GM12878 (cell line): ENCODE results near the gene ASAP2. TPM values are rescaled to one million over a fixed set of nuclear protein-coding genes. Genes with fewer than 3 reads are reported as not detected.

Experiments used
- ATAC-seq: fragments of 200-7000 bp; cut with Tn5 transposase; 3 replicates; pipeline ENCODE4 v1.9.1; 2020; ENCODE audit warnings: mild to moderate bottlenecking, moderate library complexity
- BruUV-seq: library from RNA; stranded (reverse); fragments of 400-500 nt; replicated peaks from 2 replicates; lab custom pipeline; 2021; lab: Mats Ljungman, UMichigan
- CTCF ChIA-PET: fragments of 300-600 bp; sonication (Branson Sonifier 250); formaldehyde crosslinking; extraction: SDS; loops from one replicate; lab custom pipeline; 2021; ENCODE audit warnings: inconsistent platforms; lab: Yijun Ruan, JAX
- POLR2A ChIA-PET: fragments of 350-600 bp; formaldehyde crosslinking; extraction: SDS; loops from one replicate; lab custom pipeline; 2021; ENCODE audit warnings: inconsistent platforms; lab: Charles Lee
- RAD21 ChIA-PET: fragments of 300-600 bp; sonication (Branson Sonifier 250); formaldehyde crosslinking; loops from one replicate; lab custom pipeline; 2023; ENCODE audit warnings: antibody characterized with exemption; ENCODE audit not compliant: unreplicated experiment; lab: Charles Lee
- SMC1A ChIA-PET: fragments of 300-600 bp; sonication (Branson Sonifier 250); formaldehyde crosslinking; loops from one replicate; lab custom pipeline; 2023; ENCODE audit not compliant: unreplicated experiment, uncharacterized antibody; lab: Charles Lee
- DNase-seq: peaks from one replicate; pipeline ENCODE4 v3.0.0-alpha.2; 2011; ENCODE audit warnings: low read depth, low spot score
- FAIRE-seq: peaks from 3 replicates; lab custom pipeline; 2011; peaks lifted over from hg19 to GRCh38; lab: Jason Lieb, UNC
- H2AFZ ChIP-seq: 2 replicates; pipeline ENCODE4 v1.6.0; 2011; ENCODE audit warnings: low read depth, low read length, control low read depth; ENCODE audit not compliant: control insufficient read depth
- H3K27ac ChIP-seq: 2 replicates; pipeline ENCODE4 v1.5.1; 2011; ENCODE audit warnings: control low read depth; ENCODE audit not compliant: control insufficient read depth, insufficient read depth
- H3K27me3 ChIP-seq, 2 experiments: replicated peaks in 1 of 2; 2 replicates each; pipeline versions ENCODE4 v1.6.0 to v1.6.1; 2011; ENCODE audit warnings: low read length in 1 of 2; ENCODE audit not compliant: control insufficient read depth in 2 of 2, insufficient read depth in 2 of 2
- H3K36me3 ChIP-seq, 2 experiments: 2 replicates each; pipeline ENCODE4 v1.5.1; 2011; ENCODE audit warnings: low read length in 1 of 2; ENCODE audit not compliant: control insufficient read depth in 2 of 2, insufficient read depth in 2 of 2
- H3K4me1 ChIP-seq: 2 replicates; pipeline ENCODE4 v1.6.1; 2011; ENCODE audit warnings: mild to moderate bottlenecking, low read length, moderate library complexity, mixed read lengths; ENCODE audit not compliant: control insufficient read depth, insufficient read depth
- H3K4me2 ChIP-seq: 2 replicates; pipeline ENCODE4 v1.6.0; 2011; ENCODE audit warnings: control low read depth; ENCODE audit not compliant: control insufficient read depth, insufficient read depth
- H3K4me3 ChIP-seq: fragments of 200-600 bp; sonication (generic); 2 replicates; pipeline ENCODE4 v1.5.1; 2016
- H3K79me2 ChIP-seq: 2 replicates; pipeline ENCODE4 v1.6.0; 2011; ENCODE audit warnings: low read length; ENCODE audit not compliant: control insufficient read depth, insufficient read depth
- H3K9ac ChIP-seq: 2 replicates; pipeline ENCODE4 v1.8.0; 2011; ENCODE audit warnings: low read length, control low read depth, mixed read lengths; ENCODE audit not compliant: control insufficient read depth, insufficient read depth
- H3K9me3 ChIP-seq: replicated peaks from 3 replicates; pipeline ENCODE4 v1.5.1; 2011; ENCODE audit warnings: mild to moderate bottlenecking, low read length; ENCODE audit not compliant: control insufficient read depth, insufficient read depth
- H4K20me1 ChIP-seq: 2 replicates; pipeline ENCODE4 v1.6.0; 2011; ENCODE audit not compliant: control insufficient read depth, insufficient read depth
- BCL3 ChIP-seq: IDR thresholded peaks from 2 replicates; pipeline ENCODE4 v1.6.1; 2011; ENCODE audit warnings: borderline replicate concordance, low read depth, mild to moderate bottlenecking, moderate library complexity, low read length; ENCODE audit not compliant: insufficient read depth, poor library complexity, severe bottlenecking
- FOXM1 ChIP-seq: IDR thresholded peaks from 2 replicates; pipeline ENCODE4 v1.6.1; 2012; ENCODE audit warnings: low read depth, mild to moderate bottlenecking, inconsistent platforms, low read length, moderate library complexity
- MTA3 ChIP-seq: IDR thresholded peaks from 2 replicates; pipeline ENCODE4 v1.6.1; 2012; ENCODE audit warnings: low read length, inconsistent platforms, borderline replicate concordance
- SREBF2 ChIP-seq: IDR thresholded peaks from 2 replicates; pipeline ENCODE4 v1.6.1; 2012; ENCODE audit warnings: mild to moderate bottlenecking, low read length
- TARDBP ChIP-seq: IDR thresholded peaks from 2 replicates; pipeline ENCODE4 v1.6.1; 2016; ENCODE audit warnings: borderline replicate concordance
- TCF7 ChIP-seq: IDR thresholded peaks from 2 replicates; pipeline ENCODE4 v1.6.1; 2014; ENCODE audit warnings: antibody characterized with exemption, borderline replicate concordance
- ZNF217 ChIP-seq: fragments of 450-650 bp; IDR thresholded peaks from 2 replicates; pipeline ENCODE4 v1.6.1; 2017; ENCODE audit warnings: antibody characterized with exemption, mild to moderate bottlenecking
- WGBS: methylation state at CpG from one replicate; pipeline ENCODE4 v1.1.6; 2016; ENCODE audit warnings: low lambda C conversion rate; ENCODE audit not compliant: insufficient replicate concordance, insufficient coverage; ENCODE audit errors: missing lambda C conversion rate; 5-methylcytosine and 5-hydroxymethylcytosine counted together
- in situ Hi-C: fragments of 300-500 bp; cut with MboI; formaldehyde crosslinking; loops from 9 replicates; pipeline ENCODE4 v1.14.3; 2018; ENCODE audit warnings: mixed read lengths
- intact Hi-C: fragments of 100-400 bp; cut with micrococcal nuclease; formaldehyde crosslinking; loops from one replicate; pipeline ENCODE4 v1.14.2; 2022; ENCODE audit not compliant: unreplicated experiment
- polyA plus RNA-seq, 11 experiments: library from polyadenylated mRNA; depleted of rRNA in 4 of 11; unstranded in 6 of 11; stranded (reverse) in 5 of 11; fragments of >200 nt; fragmentation: Nextera tagmentation in 4 of 11; fragmentation: Illumina TruSeq in 1 of 11; extraction: Ambion mirVana in 4 of 11; extraction: Trizol in 1 of 11; gene quantifications; 1 replicate in 1 of 11; 2 replicates in 10 of 11; pipeline versions ENCODE4 v1.2.1 to v1.2.3, GENCODE V29; 2011 to 2016; ENCODE audit warnings: inconsistent platforms in 2 of 11, missing spikeins in 2 of 11, low read depth in 1 of 11
- total RNA-seq, 4 experiments: library from RNA; depleted of rRNA in 3 of 4; stranded (reverse); fragments of >200 nt in 3 of 4; fragmentation: Illumina TruSeq in 1 of 4; extraction: Trizol in 1 of 4; gene quantifications; 2 replicates each; pipeline versions ENCODE4 v1.2.1 to v1.2.3, GENCODE V29; 2013 to 2021

The ASAP2 gene
- total and polyA plus RNA-seq, 10 of the 15 experiments (the other 5 are each of a cell fraction or from before 2014, with no cell fraction given): 0.05 to 0.27 (median 0.07) TPM; not detected in 4

GRCh38 chr2:9423922-9424272, 217.3 kb downstream of the ASAP2 start:
- Histone ChIP-seq H4K20me1 (no peaks in the 10 kb centered on the region), H3K4me1 (peaks cover 24% of the 10 kb centered on the region), H3K36me3 (no peaks in the 10 kb centered on the region), H3K9me3 (no peaks in the 10 kb centered on the region), H3K27ac (peak overlapping the region; percentile 86), H2AFZ (peak overlapping the region; percentile 92), H3K4me3 (peak overlapping the region; percentile 89), H3K79me2 (peaks cover 60% of the 10 kb centered on the region), H3K9ac (peak overlapping the region; percentile 87), H3K4me2 (peak overlapping the region; percentile 100), H3K27me3 (no peaks in the 10 kb centered on the region)
- CTCF ChIA-PET: interaction anchor here (0.9 to 1.0 kb wide), 2 partner anchors 41 to 172 kb away, joined by 3 read pairs; no protein-coding TSS in a partner anchor
- DNase-seq: no peak
- peak; percentile 20 for ATAC-seq
- RAD21 ChIA-PET: no interaction called here
- BruUV-seq: TSS peak; percentile 82
- intact Hi-C loops (loop anchor here (1.0 to 5.0 kb wide), 2 partner anchors 51 to 133 kb away; partner anchors contain the start of gene ADAM17), in situ Hi-C loops (no loop called here)
- no peak for FAIRE-seq
- SMC1A ChIA-PET: interaction anchor here (0.6 to 1.0 kb wide), 4 partner anchors 115 to 273 kb away, joined by 3 read pairs; partner anchors contain the start of gene ADAM17
- under 1% methylated on average over 21 of the region's 21 CpGs for WGBS
- no peak for TF ChIP-seq MTA3
- TF ChIP-seq FOXM1: 0 out of 2 replicates have a peak, but pooled peaks have one; percentile 14
- 0 out of 2 replicates have a peak, but pooled peaks have one; percentile 47 for TF ChIP-seq TARDBP
- no peak for TF ChIP-seq TCF7
- POLR2A ChIA-PET: interaction anchor here (2.7 kb wide), 1 partner anchor 132 kb away, joined by 16 read pairs; the partner anchor contains the start of gene ADAM17

GRCh38 chr2:9424447-9425164, 218.0 kb downstream of the ASAP2 start:
- BruUV-seq: no TSS peak
- WGBS: 57% methylated on average over 11 of the region's 11 CpGs
- H3K27me3 ChIP-seq: no peaks in the 10 kb centered on the region
- H3K4me2 ChIP-seq: peak overlapping the region; percentile 100
- TF ChIP-seq SREBF2 (no peak), ZNF217 (no peak), BCL3 (peak; percentile 27)
- H3K9me3 ChIP-seq: no peaks in the 10 kb centered on the region
- peak overlapping the region; percentile 86 for H3K27ac ChIP-seq
- SMC1A ChIA-PET: interaction anchor here (0.8 to 1.2 kb wide), 2 partner anchors 50 to 131 kb away, joined by 3 to 5 read pairs; partner anchors contain the start of genes ADAM17 and IAH1
- in situ Hi-C loops (no loop called here), intact Hi-C loops (loop anchor here (5.0 kb wide), 1 partner anchor 133 kb away; the partner anchor contains the start of gene ADAM17)
- POLR2A ChIA-PET: interaction anchor here (1.2 to 2.7 kb wide), 2 partner anchors 49 to 131 kb away, joined by 3 to 16 read pairs; partner anchors contain the start of gene ADAM17
- ATAC-seq (no peak), DNase-seq (no peak), FAIRE-seq (no peak)
- H4K20me1 ChIP-seq: no peaks in the 10 kb centered on the region
- CTCF ChIA-PET: interaction anchor here (1.0 kb wide), 1 partner anchor 40 kb away, joined by 3 read pairs; no protein-coding TSS in a partner anchor
- H3K4me1 ChIP-seq: peaks cover 20% of the 10 kb centered on the region
- peak overlapping the region; percentile 92 for H2AFZ ChIP-seq
- H3K36me3 ChIP-seq: peaks cover 1 to 2% of the 10 kb centered on the region in 2 experiments; a peak in 2 of 4 replicates
- RAD21 ChIA-PET: no interaction called here
- peak overlapping the region; percentile 87 for H3K9ac ChIP-seq
- H3K4me3 ChIP-seq: peak overlapping the region; percentile 89
- peaks cover 55% of the 10 kb centered on the region for H3K79me2 ChIP-seq
